ENCODE data around the gene CDH23.

The CDH23 gene

DNA sequence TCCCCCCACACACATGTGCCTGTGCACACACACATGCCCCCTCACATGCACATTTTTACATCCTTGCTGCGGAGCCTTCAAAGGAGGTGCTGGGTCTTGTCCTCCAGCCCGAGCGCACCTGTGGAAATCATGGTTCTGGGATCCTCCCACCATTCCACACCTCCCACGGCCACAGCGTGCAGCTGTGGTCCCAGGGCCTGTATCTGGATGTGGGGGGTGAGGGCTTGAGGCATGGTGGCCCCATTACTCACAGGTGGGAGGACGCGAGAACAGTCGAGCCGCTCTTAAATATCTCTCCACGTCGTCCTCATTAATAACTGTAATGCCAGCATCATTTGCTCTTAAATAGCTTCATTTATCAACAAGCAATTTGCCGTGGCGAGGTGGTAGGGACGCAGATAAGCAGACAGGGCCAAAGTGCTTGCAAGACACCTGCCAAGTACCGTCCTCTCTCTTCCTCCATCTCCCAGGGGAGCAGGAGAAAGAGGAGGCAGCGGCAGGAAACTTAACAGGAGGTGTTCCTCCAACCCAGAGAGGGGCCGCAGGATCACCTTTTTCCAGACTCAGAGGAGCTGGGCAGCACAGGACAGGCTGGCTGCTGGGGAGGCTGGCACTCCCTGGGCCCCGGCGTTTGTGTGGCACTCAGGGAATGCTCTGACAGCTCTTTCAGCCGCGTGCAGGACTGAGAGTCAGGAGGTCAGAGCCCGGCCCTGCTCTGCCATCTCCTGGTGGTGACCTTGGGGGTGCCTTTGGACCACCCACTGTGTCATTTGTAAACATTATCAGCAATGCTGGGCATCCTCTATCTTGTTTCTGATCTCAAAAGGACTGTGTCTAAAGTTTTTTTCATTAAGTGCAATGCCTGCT, 87.4 kb downstream of the CDH23 start:
- no peaks in the 10 kb centered on the region for H3K4me1 ChIP-seq (ENCODE audit: control insufficient read depth, low read length)
- no peaks in the 10 kb centered on the region for H3K27me3 ChIP-seq (ENCODE audit: control insufficient read depth, low read length)

DNA sequence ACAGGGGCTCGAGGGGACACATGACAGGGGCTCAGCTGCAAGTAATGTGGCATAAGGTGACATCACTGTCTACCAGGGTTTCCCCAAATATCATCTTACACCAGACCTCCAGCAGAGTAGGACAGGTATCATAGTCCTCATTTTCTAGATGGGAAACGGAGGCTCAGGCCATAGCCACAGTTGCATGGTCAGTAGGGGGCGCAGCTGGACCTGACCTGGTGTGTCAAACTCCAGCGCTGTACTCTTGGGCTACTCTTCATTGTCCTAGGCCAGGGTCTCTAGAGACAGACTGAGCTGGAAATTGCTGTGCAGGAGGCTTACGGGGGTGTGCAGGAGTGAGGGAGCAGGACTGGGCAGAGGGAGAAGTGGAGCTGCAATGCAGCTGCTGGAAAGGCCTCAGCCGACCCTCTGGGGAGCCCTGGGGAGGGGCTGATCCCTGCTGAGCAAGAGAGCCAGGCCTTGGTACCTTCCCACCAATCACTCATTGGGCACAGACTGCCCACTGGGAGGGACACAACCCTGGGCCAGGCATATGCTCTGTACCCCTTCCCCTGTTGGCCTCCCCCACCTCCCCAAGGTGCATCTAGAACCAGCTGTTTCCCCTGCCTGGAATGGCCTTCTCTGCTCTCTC, 89.9 kb downstream of the CDH23 start:
- no peak for TF ChIP-seq EZH2phosphoT487 (IDR thresholded peaks at IDR 0.05; ENCODE audit: borderline replicate concordance, low read length)
- TF ChIP-seq, protein P1, sequence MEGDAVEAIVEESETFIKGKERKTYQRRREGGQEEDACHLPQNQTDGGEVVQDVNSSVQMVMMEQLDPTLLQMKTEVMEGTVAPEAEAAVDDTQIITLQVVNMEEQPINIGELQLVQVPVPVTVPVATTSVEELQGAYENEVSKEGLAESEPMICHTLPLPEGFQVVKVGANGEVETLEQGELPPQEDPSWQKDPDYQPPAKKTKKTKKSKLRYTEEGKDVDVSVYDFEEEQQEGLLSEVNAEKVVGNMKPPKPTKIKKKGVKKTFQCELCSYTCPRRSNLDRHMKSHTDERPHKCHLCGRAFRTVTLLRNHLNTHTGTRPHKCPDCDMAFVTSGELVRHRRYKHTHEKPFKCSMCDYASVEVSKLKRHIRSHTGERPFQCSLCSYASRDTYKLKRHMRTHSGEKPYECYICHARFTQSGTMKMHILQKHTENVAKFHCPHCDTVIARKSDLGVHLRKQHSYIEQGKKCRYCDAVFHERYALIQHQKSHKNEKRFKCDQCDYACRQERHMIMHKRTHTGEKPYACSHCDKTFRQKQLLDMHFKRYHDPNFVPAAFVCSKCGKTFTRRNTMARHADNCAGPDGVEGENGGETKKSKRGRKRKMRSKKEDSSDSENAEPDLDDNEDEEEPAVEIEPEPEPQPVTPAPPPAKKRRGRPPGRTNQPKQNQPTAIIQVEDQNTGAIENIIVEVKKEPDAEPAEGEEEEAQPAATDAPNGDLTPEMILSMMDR (IDR thresholded peaks at IDR 0.05; ENCODE audit: low read depth, low read length, poor library complexity, severe bottlenecking) = peak; percentile 85
- H3K4me1 ChIP-seq (ENCODE audit: control insufficient read depth, low read length) = no peaks in the 10 kb centered on the region
- no peak overlapping the region for H3K4me2 ChIP-seq (ENCODE audit: low read length)

More for the DNA sequence above, 87.4 kb downstream of the CDH23 start:
- H3K4me3 ChIP-seq (ENCODE audit: low read length) = no peak overlapping the region
- no peaks in the 10 kb centered on the region for H3K79me2 ChIP-seq (ENCODE audit: control insufficient read depth, low read length)
- no peaks in the 10 kb centered on the region for H4K20me1 ChIP-seq (ENCODE audit: control insufficient read depth, insufficient read depth, low read depth, low read length)
- no peaks in the 10 kb centered on the region for H3K9me3 ChIP-seq (ENCODE audit: control insufficient read depth, insufficient read depth, low read length)
- H3K4me2 ChIP-seq (ENCODE audit: low read length) = no peak overlapping the region
- H3F3A ChIP-seq (ENCODE audit: control insufficient read depth, insufficient read depth) = no peaks in the 10 kb centered on the region
- H3K9me2 ChIP-seq (replicated peaks; ENCODE audit: control insufficient read depth, low read length) = no peaks in the 10 kb centered on the region
- H3K36me3 ChIP-seq (ENCODE audit: control insufficient read depth, low read length) = no peaks in the 10 kb centered on the region
- TF ChIP-seq, protein P1 (IDR thresholded peaks at IDR 0.05; ENCODE audit: low read depth, low read length, poor library complexity, severe bottlenecking) = no peak
- TF ChIP-seq EZH2phosphoT487 (IDR thresholded peaks at IDR 0.05; ENCODE audit: borderline replicate concordance, low read length) = no peak
- no peak overlapping the region for H3K27ac ChIP-seq (ENCODE audit: low read depth, low read length)

DNA sequence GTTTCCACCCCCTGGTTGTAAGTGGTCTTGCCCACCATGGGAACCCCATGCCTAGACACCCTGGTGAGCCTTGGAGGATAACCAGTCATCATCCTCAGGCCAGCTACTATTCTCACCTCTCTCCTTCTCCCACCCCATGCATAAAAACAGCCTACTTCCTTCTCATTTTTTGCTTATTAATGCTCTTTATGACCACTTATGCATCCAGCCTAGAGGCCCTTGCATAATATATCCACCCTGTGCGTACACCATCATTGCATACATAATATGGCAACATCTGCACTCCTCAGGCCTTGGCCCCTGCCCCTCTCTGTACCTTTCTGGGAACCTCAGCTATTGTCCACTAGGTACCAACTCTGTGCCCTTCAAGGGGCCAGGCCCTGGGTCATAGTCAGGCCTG, 91.0 kb downstream of the CDH23 start:
- no peaks in the 10 kb centered on the region for H3K9me3 ChIP-seq (ENCODE audit: control insufficient read depth, insufficient read depth, low read length)
- H3F3A ChIP-seq (ENCODE audit: control insufficient read depth, insufficient read depth) = no peaks in the 10 kb centered on the region
- no peaks in the 10 kb centered on the region for H3K79me2 ChIP-seq (ENCODE audit: control insufficient read depth, low read length)
- no peaks in the 10 kb centered on the region for H3K27me3 ChIP-seq (ENCODE audit: control insufficient read depth, low read length)
- H3K4me3 ChIP-seq (ENCODE audit: low read length) = no peak overlapping the region
- H3K36me3 ChIP-seq (ENCODE audit: control insufficient read depth, low read length) = no peaks in the 10 kb centered on the region
- H3K4me2 ChIP-seq (ENCODE audit: low read length) = no peak overlapping the region
- H4K20me1 ChIP-seq (ENCODE audit: control insufficient read depth, insufficient read depth, low read depth, low read length) = no peaks in the 10 kb centered on the region
- no peak overlapping the region for H3K27ac ChIP-seq (ENCODE audit: low read depth, low read length)
- no peak for TF ChIP-seq EZH2phosphoT487 (IDR thresholded peaks at IDR 0.05; ENCODE audit: borderline replicate concordance, low read length)
- TF ChIP-seq, protein P1 (IDR thresholded peaks at IDR 0.05; ENCODE audit: low read depth, low read length, poor library complexity, severe bottlenecking) = no peak
- H3K9me2 ChIP-seq (replicated peaks; ENCODE audit: control insufficient read depth, low read length) = no peaks in the 10 kb centered on the region
- H3K4me1 ChIP-seq (ENCODE audit: control insufficient read depth, low read length) = no peaks in the 10 kb centered on the region

More for the DNA sequence above, 89.9 kb downstream of the CDH23 start:
- H3K79me2 ChIP-seq (ENCODE audit: control insufficient read depth, low read length) = no peaks in the 10 kb centered on the region
- H3K9me2 ChIP-seq (replicated peaks; ENCODE audit: control insufficient read depth, low read length) = no peaks in the 10 kb centered on the region
- H3K9me3 ChIP-seq (ENCODE audit: control insufficient read depth, insufficient read depth, low read length) = no peaks in the 10 kb centered on the region
- no peaks in the 10 kb centered on the region for H3F3A ChIP-seq (ENCODE audit: control insufficient read depth, insufficient read depth)
- no peaks in the 10 kb centered on the region for H4K20me1 ChIP-seq (ENCODE audit: control insufficient read depth, insufficient read depth, low read depth, low read length)
- no peak overlapping the region for H3K27ac ChIP-seq (ENCODE audit: low read depth, low read length)
- no peak overlapping the region for H3K4me3 ChIP-seq (ENCODE audit: low read length)
- no peaks in the 10 kb centered on the region for H3K27me3 ChIP-seq (ENCODE audit: control insufficient read depth, low read length)
- no peaks in the 10 kb centered on the region for H3K36me3 ChIP-seq (ENCODE audit: control insufficient read depth, low read length)
